Esophagus muscularis mucosa (tissue), 4 donors: ENCODE data around the gene PITPNM3. TPM values are rescaled to one million over a fixed set of nuclear protein-coding genes. Genes with fewer than 3 reads are reported as not detected.
A peak's percentile ranks its signal among the peaks of the same experiment; 100 is the strongest.

Experiments
- DNase-seq: peaks from one replicate; pipeline ENCODE4 v3.0.0-alpha.2; 2017; ENCODE audit errors: extremely low spot score
- H3K27ac ChIP-seq, 4 donors: fragments of 200-600 bp; sonication (generic); replicated peaks in 1 of 4; 1 replicate in 3 of 4; 2 replicates in 1 of 4; pipeline ENCODE4 v1.5.1; 2016 to 2019; ENCODE audit warnings: mild to moderate bottlenecking in 1 of 4
- H3K27me3 ChIP-seq, 4 donors: fragments of 200-600 bp; sonication (generic); one replicate each; pipeline versions ENCODE4 v1.5.1 to v1.6.0; 2016 to 2019
- H3K36me3 ChIP-seq, 4 donors: fragments of 200-600 bp; sonication (generic); one replicate each; pipeline ENCODE4 v1.5.1; 2016 to 2019
- H3K4me1 ChIP-seq, 4 donors: fragments of 200-600 bp; sonication (generic); one replicate each; pipeline ENCODE4 v1.5.1; 2016 to 2019
- H3K4me3 ChIP-seq, 4 donors: fragments of 200-600 bp; sonication (generic); 1 replicate in 2 of 4; 2 replicates in 2 of 4; pipeline ENCODE4 v1.5.1; 2016 to 2019; ENCODE audit warnings: mild to moderate bottlenecking in 4 of 4, moderate library complexity in 1 of 4
- H3K9me3 ChIP-seq, 4 donors: fragments of 200-600 bp; sonication (generic); 1 replicate in 3 of 4; 2 replicates in 1 of 4; pipeline ENCODE4 v1.5.1; 2016 to 2019
- CTCF ChIP-seq, 3 experiments: fragments of 200-600 bp in 2 of 3; fragments of 450-650 bp in 1 of 3; sonication (generic) in 2 of 3; IDR thresholded peaks; one replicate each; pipeline ENCODE4 v1.5.1; 2017 to 2019; ENCODE audit warnings: antibody characterized with exemption in 3 of 3, mild to moderate bottlenecking in 2 of 3, moderate library complexity in 1 of 3
- EP300 ChIP-seq: sonication (generic); formaldehyde crosslinking; IDR thresholded peaks from one replicate; pipeline ENCODE4 v1.6.1; 2017; ENCODE audit warnings: antibody characterized with exemption
- POLR2A ChIP-seq: fragments of 450-650 bp; IDR thresholded peaks from one replicate; pipeline ENCODE4 v1.6.1; 2017; ENCODE audit warnings: antibody characterized with exemption, moderate library complexity, mild to moderate bottlenecking, low read depth
- POLR2AphosphoS5 ChIP-seq, 2 donors: sonication (generic); formaldehyde crosslinking; IDR thresholded peaks; one replicate each; pipeline ENCODE4 v1.6.1; 2017; ENCODE audit warnings: antibody characterized with exemption in 2 of 2
- WGBS: methylation state at CpG from one replicate; pipeline ENCODE4 v1.1.5; 2018; 5-methylcytosine and 5-hydroxymethylcytosine counted together
- intact Hi-C: fragments of 100-400 bp; cut with DNase I; formaldehyde crosslinking; loops from one replicate; pipeline ENCODE4 v1.15.1; 2023
- total RNA-seq, 4 donors: library from RNA; depleted of rRNA; stranded (reverse); fragments of >200 nt; gene quantifications; one replicate each; pipeline versions ENCODE4 v1.1.0 to v1.2.1, GENCODE V29; 2016

Gene PITPNM3
- total RNA-seq, 4 donors from 2014 or later = 46.5 to 93.2 (median 68.9) TPM

GRCh38 chr17:6583411-6583810 is 27.1 kb upstream of the PITPNM3 start:
- H3K27ac ChIP-seq = no peak overlapping the region
- H3K36me3 ChIP-seq = peaks cover 48 to 94% (median 73%) of the 10 kb centered on the region in 4 donors
- WGBS = 99% methylated on average over 4 of the region's 4 CpGs
- H3K4me3 ChIP-seq = no peak overlapping the region
- no peak for DNase-seq
- intact Hi-C loops = no loop called here
- H3K9me3 ChIP-seq = no peaks in the 10 kb centered on the region
- no peaks in the 10 kb centered on the region for H3K4me1 ChIP-seq
- no peaks in the 10 kb centered on the region for H3K27me3 ChIP-seq
- TF ChIP-seq CTCF (IDR thresholded peaks at IDR 0.05) (no peak), POLR2AphosphoS5 (IDR thresholded peaks at IDR 0.05) (no peak), EP300 (no peak), POLR2A (no peak)

- 89% methylated on average over 9 of the region's 9 CpGs for WGBS
- Histone ChIP-seq H3K4me1 (peaks cover 0 to 4% (median 2%) of the 10 kb centered on the region in 4 donors), H3K4me3 (no peak overlapping the region), H3K27me3 (no peaks in the 10 kb centered on the region), H3K9me3 (no peaks in the 10 kb centered on the region), H3K27ac (no peak overlapping the region), H3K36me3 (peaks cover 51 to 86% (median 64%) of the 10 kb centered on the region in 4 donors)
- TF ChIP-seq POLR2A = no peak
- no peak for TF ChIP-seq EP300
- no peak for TF ChIP-seq POLR2AphosphoS5 (IDR thresholded peaks at IDR 0.05)
- no peak for TF ChIP-seq CTCF (IDR thresholded peaks at IDR 0.05)
- intact Hi-C loops = no loop called here
- no peak for DNase-seq
These were observed 24.3 kb upstream of the PITPNM3 start for GRCh38 chr17:6580625-6581024.

- peak; percentile 64 for DNase-seq
- H3K27ac ChIP-seq = no peak overlapping the region
- TF ChIP-seq EP300 = no peak
- no peak for TF ChIP-seq CTCF (IDR thresholded peaks at IDR 0.05)
- no peak for TF ChIP-seq POLR2AphosphoS5 (IDR thresholded peaks at IDR 0.05)
- TF ChIP-seq POLR2A = no peak
- no peak overlapping the region for H3K4me3 ChIP-seq
- H3K4me1 ChIP-seq = peaks cover 6 to 15% (median 11%) of the 10 kb centered on the region in 4 donors
- peaks cover 37 to 65% (median 50%) of the 10 kb centered on the region in 4 donors for H3K36me3 ChIP-seq
- H3K27me3 ChIP-seq = no peaks in the 10 kb centered on the region
- intact Hi-C loops = no loop called here
- H3K9me3 ChIP-seq = no peaks in the 10 kb centered on the region
- 76% methylated on average over 6 of the region's 6 CpGs for WGBS
These were observed 22.1 kb upstream of the PITPNM3 start for GRCh38 chr17:6578491-6578890.

GRCh38 chr17:6577686-6578263 is 21.4 kb upstream of the PITPNM3 start:
- no peaks in the 10 kb centered on the region for H3K27me3 ChIP-seq
- peaks cover 6 to 15% (median 11%) of the 10 kb centered on the region in 4 donors for H3K4me1 ChIP-seq
- no peak overlapping the region for H3K4me3 ChIP-seq
- TF ChIP-seq CTCF (IDR thresholded peaks at IDR 0.05) (no peak), POLR2AphosphoS5 (IDR thresholded peaks at IDR 0.05) (no peak), POLR2A (no peak), EP300 (no peak)
- no peaks in the 10 kb centered on the region for H3K9me3 ChIP-seq
- intact Hi-C loops = no loop called here
- peak; percentile 24 for DNase-seq
- WGBS = 90% methylated on average over 7 of the region's 7 CpGs
- no peak overlapping the region for H3K27ac ChIP-seq
- H3K36me3 ChIP-seq = peaks cover 37 to 58% (median 48%) of the 10 kb centered on the region in 4 donors
